GM19025 (cell line): ENCODE data around the gene KAT7.
"Not testable (repeated sequence)": the region's sequence is repeated elsewhere in the genome, so short reads cannot be mapped to it uniquely, and the experiment has no call there.

Source experiments
- ATAC-seq: cut with Tn5 transposase; IDR thresholded peaks from one replicate; pipeline ENCODE4 v1.9.1; 2021; ENCODE audit warnings: mild to moderate bottlenecking, low read depth, moderate library complexity; ENCODE audit not compliant: unreplicated experiment

The KAT7 gene

GRCh38 chr17:49798182-49798581 is 9.7 kb downstream of the KAT7 start:
- no peak for ATAC-seq

GRCh38 chr17:49798738-49799137 is 10.3 kb downstream of the KAT7 start:
- ATAC-seq, result no peak

GRCh38 chr17:49809056-49809455 is 20.6 kb downstream of the KAT7 start:
- ATAC-seq, result no peak

- no peak for ATAC-seq
Measured at GRCh38 chr17:49814781-49815529, 26.5 kb downstream of the KAT7 start.

GRCh38 chr17:49815761-49816281 is 27.3 kb downstream of the KAT7 start:
- ATAC-seq, result no peak

- no peak for ATAC-seq
Measured at GRCh38 chr17:49817993-49818392, 29.5 kb downstream of the KAT7 start.

- ATAC-seq, result no peak
Measured at GRCh38 chr17:49819138-49819537, 30.7 kb downstream of the KAT7 start.

- no peak for ATAC-seq
Measured at GRCh38 chr17:49819651-49820050, 31.2 kb downstream of the KAT7 start.

- no peak for ATAC-seq
Measured at GRCh38 chr17:49820773-49821172, 32.3 kb downstream of the KAT7 start.

GRCh38 chr17:49821466-49821865 is 33.0 kb downstream of the KAT7 start:
- no peak for ATAC-seq

- ATAC-seq, result no peak
Measured at GRCh38 chr17:49821916-49822315, 33.4 kb downstream of the KAT7 start.

GRCh38 chr17:49822829-49823228 is 34.3 kb downstream of the KAT7 start:
- no peak for ATAC-seq

GRCh38 chr17:49823614-49824013 is 35.1 kb downstream of the KAT7 start:
- no peak for ATAC-seq

GRCh38 chr17:49825645-49826044 is 37.2 kb downstream of the KAT7 start:
- ATAC-seq, result no peak

- ATAC-seq, result not testable (repeated sequence)
Measured at GRCh38 chr17:49828325-49828724, 39.8 kb downstream of the KAT7 start.

GRCh38 chr17:49829026-49829425 is 40.5 kb downstream of the KAT7 start:
- ATAC-seq, result no peak

- ATAC-seq, result no peak
Measured at GRCh38 chr17:49830605-49831004, 42.1 kb downstream of the KAT7 start.

GRCh38 chr17:49832840-49833599 is 44.5 kb downstream of the KAT7 start:
- ATAC-seq, result no peak

GRCh38 chr17:49834118-49834743 is 45.8 kb downstream of the KAT7 start:
- no peak for ATAC-seq

GRCh38 chr17:49835472-49835871 is 47.0 kb downstream of the KAT7 start:
- no peak for ATAC-seq
